CD4-positive, alpha-beta T cell treated with Interleukin-1 beta for 1 hour (primary cell): Measurements from ENCODE around the gene RELB.

Source experiments
- DNase-seq, 2 donors: peaks; one replicate each; pipeline ENCODE4 v3.0.0-alpha.2; 2020 to 2022

Gene RELB

GRCh38 chr19:45025264-45025663, 24.0 kb downstream of the RELB start:
- no peak for DNase-seq

GRCh38 chr19:45027371-45027770, 26.1 kb downstream of the RELB start:
- DNase-seq, result no peak

- DNase-seq, result no peak
These were observed 29.6 kb downstream of the RELB start for GRCh38 chr19:45030825-45031224.

- no peak for DNase-seq
These were observed 31.2 kb downstream of the RELB start for GRCh38 chr19:45032421-45032820.

GRCh38 chr19:45035755-45036154, 34.5 kb downstream of the RELB start:
- no peak for DNase-seq

- DNase-seq, result no peak
These were observed 36.3 kb downstream of the RELB start for GRCh38 chr19:45037393-45038169.

- DNase-seq, result peak; percentile 86 to 88
These were observed 37.9 kb downstream of the RELB start, which contains the start of gene CLASRP for GRCh38 chr19:45038931-45039893. TSS of gene CLASRP (plus strand) at chr19:45039045. CDS start at chr19:45040213, 1,168 bp downstream.

- DNase-seq, result peak in 1 of 2 donors; percentile 19
These were observed 39.0 kb downstream of the RELB start for GRCh38 chr19:45040059-45040771.

- DNase-seq, result no peak
These were observed 39.9 kb downstream of the RELB start for GRCh38 chr19:45041125-45041524.

GRCh38 chr19:45045671-45046353, 44.5 kb downstream of the RELB start:
- DNase-seq, result no peak

GRCh38 chr19:45046355-45046754, 45.1 kb downstream of the RELB start:
- no peak for DNase-seq

- DNase-seq, result no peak
These were observed 46.0 kb downstream of the RELB start for GRCh38 chr19:45047188-45047797.

GRCh38 chr19:45049073-45049736, 47.9 kb downstream of the RELB start:
- no peak for DNase-seq

GRCh38 chr19:45050036-45050435, 48.8 kb downstream of the RELB start:
- DNase-seq, result no peak

GRCh38 chr19:45051929-45052579, 50.8 kb downstream of the RELB start:
- peak in 1 of 2 donors; percentile 64 for DNase-seq

GRCh38 chr19:45056831-45057230, 55.6 kb downstream of the RELB start:
- no peak for DNase-seq

- no peak for DNase-seq
These were observed 56.2 kb downstream of the RELB start for GRCh38 chr19:45057444-45057843.

GRCh38 chr19:45058622-45059159, 57.4 kb downstream of the RELB start:
- DNase-seq, result no peak

- DNase-seq, result peak; percentile 80 to 87
These were observed 58.1 kb downstream of the RELB start for GRCh38 chr19:45059258-45059965.

- no peak for DNase-seq
These were observed 60.7 kb downstream of the RELB start for GRCh38 chr19:45061965-45062364.
